GM12874 (cell line): ENCODE measurements around the gene ARHGEF33.

Experiments
- TF ChIP-seq, protein P1 (sequence below): IDR thresholded peaks from 2 replicates; pipeline ENCODE4 v1.5.1; 2011; ENCODE audit warnings: low read depth, mild to moderate bottlenecking, control low read depth, low read length, moderate library complexity; ENCODE audit not compliant: insufficient read depth

The ARHGEF33 gene

DNA sequence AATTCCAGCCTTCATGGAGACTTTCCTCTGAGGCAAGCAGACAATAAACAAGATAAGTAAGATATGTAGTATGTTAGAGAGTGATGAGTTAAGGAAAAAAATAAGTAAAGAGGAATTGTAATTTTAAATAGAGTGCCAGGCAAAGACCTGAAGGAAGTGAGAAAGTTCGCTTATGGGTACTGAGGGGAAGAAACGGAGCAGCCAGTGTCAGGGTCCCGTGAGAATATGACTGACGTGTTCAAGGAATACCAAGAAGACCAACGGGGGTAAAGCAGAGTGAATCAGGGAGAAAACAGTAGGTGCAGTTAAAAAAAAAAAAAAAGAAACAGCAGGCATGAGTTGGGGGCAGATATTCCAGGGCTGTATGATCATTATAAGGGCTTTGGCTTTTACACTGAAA lies 45.1 kb downstream of the ARHGEF33 start:
- TF ChIP-seq, protein P1, sequence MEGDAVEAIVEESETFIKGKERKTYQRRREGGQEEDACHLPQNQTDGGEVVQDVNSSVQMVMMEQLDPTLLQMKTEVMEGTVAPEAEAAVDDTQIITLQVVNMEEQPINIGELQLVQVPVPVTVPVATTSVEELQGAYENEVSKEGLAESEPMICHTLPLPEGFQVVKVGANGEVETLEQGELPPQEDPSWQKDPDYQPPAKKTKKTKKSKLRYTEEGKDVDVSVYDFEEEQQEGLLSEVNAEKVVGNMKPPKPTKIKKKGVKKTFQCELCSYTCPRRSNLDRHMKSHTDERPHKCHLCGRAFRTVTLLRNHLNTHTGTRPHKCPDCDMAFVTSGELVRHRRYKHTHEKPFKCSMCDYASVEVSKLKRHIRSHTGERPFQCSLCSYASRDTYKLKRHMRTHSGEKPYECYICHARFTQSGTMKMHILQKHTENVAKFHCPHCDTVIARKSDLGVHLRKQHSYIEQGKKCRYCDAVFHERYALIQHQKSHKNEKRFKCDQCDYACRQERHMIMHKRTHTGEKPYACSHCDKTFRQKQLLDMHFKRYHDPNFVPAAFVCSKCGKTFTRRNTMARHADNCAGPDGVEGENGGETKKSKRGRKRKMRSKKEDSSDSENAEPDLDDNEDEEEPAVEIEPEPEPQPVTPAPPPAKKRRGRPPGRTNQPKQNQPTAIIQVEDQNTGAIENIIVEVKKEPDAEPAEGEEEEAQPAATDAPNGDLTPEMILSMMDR: no peak

DNA sequence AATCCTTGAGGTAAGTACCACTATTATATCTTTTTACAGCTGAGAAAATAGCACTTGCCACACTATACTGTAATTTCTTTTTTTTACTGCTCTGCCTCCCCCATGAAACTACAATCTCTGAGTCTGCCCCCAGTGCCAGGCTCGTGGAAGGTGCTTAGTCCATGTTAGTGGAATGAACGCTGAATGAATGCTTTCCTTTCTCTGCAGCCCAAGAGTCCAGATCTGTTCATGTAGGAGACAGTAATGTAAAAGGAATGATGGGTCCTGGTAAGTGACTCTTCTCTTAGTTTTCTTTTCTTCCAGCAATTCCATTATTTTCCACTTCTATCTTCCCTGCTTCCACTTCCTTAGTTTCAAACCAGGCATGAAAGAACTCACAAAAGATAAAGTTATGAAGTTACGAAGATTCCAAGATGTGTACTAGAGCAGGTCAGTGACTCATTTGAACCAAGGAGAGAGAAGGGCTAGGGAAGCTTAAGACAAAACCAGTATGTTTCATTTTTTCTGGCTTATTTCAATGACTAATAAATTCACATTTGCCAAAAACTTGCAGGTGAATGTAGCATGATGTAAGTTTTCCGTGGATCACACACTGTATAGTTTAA lies 46.0 kb downstream of the ARHGEF33 start:
- TF ChIP-seq, protein P1: no peak

DNA sequence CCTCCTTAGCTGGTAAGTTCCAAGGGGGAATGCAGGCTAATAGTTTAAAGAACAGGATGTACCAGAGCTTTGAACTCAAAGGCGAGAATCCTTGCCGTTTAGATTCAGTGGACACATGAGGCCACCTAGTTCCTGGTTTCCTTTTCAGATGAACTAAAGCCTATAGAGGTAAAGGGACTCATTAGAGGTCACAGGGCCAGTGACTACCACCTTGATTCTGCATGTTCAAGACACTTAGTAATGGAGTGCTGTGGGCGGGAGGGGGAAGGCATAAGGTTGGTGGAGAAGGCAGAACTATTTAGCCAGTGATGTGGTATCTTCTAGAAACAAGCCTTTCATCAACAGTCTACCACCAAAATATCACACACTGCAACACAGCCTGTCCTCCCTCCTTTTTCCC lies 47.9 kb downstream of the ARHGEF33 start:
- TF ChIP-seq, protein P1: no peak

DNA sequence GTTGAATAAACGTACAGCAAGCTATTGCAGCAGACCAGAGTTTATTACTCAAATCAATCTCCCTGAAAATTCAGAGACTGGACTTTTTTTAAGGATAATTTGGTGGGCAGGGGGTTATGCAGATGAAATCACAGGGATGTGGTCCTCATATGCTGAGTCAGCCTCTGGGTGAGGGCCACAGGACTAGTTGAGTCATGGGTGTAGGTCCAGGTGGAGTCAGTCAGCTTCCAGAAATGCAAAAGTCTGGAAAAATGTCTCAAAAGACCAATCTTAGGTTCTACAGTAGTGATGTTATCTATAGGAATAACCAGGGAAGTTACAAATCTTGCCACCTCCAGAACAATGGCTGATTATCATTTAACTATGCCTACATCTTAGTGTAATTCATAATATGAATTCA lies 51.1 kb downstream of the ARHGEF33 start:
- TF ChIP-seq, protein P1: no peak

DNA sequence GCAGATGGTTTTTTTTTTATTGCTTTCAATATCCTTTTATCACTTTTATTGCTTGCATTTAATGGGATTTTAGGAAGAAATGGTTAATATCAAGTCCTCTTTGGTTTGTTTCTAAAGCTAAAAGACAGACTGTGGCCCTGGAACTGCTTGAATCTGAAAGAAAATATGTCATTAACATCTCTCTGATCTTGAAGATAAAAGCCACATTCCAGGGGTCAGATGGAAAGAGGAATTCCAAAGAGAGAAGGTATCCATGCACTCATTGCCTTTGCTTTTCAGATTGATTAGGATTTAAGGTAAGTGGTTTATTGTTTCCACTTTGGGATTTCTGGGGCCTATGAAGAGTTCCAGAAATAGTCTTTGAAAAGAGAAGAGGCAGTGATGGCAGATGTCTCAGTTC lies 54.1 kb downstream of the ARHGEF33 start:
- TF ChIP-seq, protein P1: no peak

DNA sequence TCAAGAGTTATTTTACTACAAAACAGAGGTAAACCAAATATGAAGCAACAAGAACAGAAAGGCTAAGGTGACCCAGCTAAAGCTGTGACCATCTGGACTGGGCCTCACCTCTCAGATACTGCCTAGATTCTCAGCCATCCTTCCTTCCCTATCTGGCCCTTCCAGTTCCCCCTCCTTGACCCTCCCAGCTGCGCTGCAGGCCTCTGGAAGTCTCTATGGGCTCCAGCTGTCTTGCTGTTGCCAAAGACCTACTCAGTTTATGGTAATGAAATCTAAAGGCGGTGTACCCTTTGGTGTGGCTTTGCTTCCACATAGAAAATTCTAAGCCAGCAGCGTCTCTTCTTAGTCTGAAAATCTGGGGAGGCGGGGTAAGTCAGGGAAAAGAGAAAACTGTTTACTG lies 55.7 kb downstream of the ARHGEF33 start:
- TF ChIP-seq, protein P1: no peak

DNA sequence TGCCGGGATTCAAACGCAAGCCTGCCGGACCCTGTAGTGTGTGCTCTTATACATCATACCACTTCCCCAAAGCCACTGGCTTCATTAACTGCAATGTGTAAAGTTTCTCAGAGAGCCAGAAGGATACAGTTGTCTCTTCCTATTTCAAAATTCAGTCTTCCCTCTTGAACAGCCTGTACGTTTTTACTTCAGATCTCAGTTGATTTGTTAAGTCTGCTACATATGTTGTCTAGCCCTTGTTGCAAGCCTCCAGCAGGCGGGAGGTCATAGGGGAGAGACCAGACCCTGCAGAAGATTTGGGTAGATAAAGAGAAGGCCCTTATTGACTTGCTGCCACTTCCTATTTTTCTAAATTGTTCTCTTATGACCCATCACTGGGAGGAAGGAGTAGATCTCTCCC lies 56.2 kb downstream of the ARHGEF33 start:
- TF ChIP-seq, protein P1: no peak
